Epithelial cell of prostate (primary cell): ENCODE results near the gene CEACAM19.
"Not testable (repeated sequence)": the region's sequence is repeated elsewhere in the genome, so short reads cannot be mapped to it uniquely, and the experiment has no call there.

Source experiments
- DNase-seq: peaks from one replicate; pipeline ENCODE4 v3.0.0-alpha.2; 2011; ENCODE audit warnings: low read depth, low spot score
- H3K27ac ChIP-seq: fragments of 450-650 bp; 2 replicates; pipeline ENCODE4 v1.5.1; 2017; ENCODE audit warnings: mild to moderate bottlenecking

CEACAM19 gene

DNA sequence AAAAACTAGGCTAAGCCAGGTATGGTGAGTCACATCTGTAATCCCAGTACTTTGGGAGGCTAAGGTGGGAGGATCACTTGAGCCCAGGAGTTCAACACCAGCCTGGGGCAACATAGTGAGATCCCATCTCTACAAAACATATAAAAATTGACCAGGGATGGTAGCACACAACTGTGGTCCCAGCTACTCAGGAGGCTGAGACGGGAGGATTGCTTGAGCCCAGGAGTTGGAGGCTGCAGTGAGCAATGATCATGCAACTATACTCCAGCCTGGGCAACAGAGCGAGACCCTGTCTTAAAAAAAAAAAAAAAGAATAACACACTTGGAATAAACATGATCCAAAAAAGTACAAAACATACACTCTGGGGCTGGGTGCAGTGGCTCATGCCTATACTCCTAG, 1.3 kb upstream of the CEACAM19 start:
- peak overlapping the region; percentile 47 for H3K27ac ChIP-seq
- DNase-seq = not testable (repeated sequence)

- H3K27ac ChIP-seq = peak overlapping the region; percentile 61
These were observed 944 bp downstream of the CEACAM19 start for GRCh38 chr19:44672226-44672625.

DNA sequence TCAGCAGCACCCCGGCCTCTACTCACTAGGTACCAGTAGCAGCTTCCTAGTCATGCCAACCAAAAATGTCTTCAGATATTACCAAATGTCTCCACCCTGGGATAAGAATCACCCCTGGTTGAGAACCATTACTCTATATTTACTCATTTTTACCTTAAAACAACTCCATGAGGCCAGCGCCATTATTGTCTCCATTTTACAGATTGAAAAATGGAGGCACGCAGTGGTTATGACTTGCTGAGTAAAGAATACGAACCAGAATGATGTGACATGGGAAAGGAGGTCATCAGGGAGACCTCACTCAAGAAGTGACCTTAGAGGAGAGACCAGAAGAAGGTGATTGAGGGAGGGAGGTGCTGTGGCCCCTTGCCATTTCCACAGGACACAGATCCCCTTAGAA, 2.2 kb downstream of the CEACAM19 start:
- H3K27ac ChIP-seq = no peak overlapping the region
- DNase-seq = no peak

More at GRCh38 chr19:44672226-44672625, 944 bp downstream of the CEACAM19 start:
- DNase-seq = no peak

DNA sequence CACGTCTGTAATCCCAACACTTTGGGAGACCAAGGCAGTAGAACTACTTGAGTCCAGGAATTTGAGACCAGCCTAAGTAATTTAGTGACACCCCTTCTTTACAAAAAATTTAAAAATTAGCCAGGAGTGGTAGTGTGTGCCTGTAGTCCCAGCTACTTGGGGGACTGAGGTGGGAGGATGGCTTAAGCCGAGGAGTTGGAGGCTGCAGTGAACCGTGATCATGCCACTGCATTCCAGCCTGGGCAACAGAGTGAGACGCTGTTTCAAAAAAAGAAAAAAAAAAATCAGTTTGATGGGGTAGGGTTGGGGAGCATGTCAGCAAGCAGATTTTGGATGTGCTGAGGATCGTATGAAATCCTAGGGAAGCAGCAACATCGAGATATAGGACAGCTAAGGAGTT, 4.2 kb downstream of the CEACAM19 start:
- no peak for DNase-seq
- no peak overlapping the region for H3K27ac ChIP-seq

GRCh38 chr19:44677019-44677811, 5.9 kb downstream of the CEACAM19 start:
- DNase-seq = no peak

GRCh38 chr19:44680536-44680935, 9.3 kb downstream of the CEACAM19 start:
- no peak overlapping the region for H3K27ac ChIP-seq
- no peak for DNase-seq

More at GRCh38 chr19:44677019-44677811, 5.9 kb downstream of the CEACAM19 start:
- no peak overlapping the region for H3K27ac ChIP-seq

GRCh38 chr19:44681992-44682790, 10.9 kb downstream of the CEACAM19 start:
- no peak for DNase-seq

GRCh38 chr19:44682807-44683206, 11.5 kb downstream of the CEACAM19 start:
- H3K27ac ChIP-seq = no peak overlapping the region
- no peak for DNase-seq

More at GRCh38 chr19:44681992-44682790, 10.9 kb downstream of the CEACAM19 start:
- H3K27ac ChIP-seq = no peak overlapping the region

- no peak overlapping the region for H3K27ac ChIP-seq
- no peak for DNase-seq
These were observed 12.3 kb downstream of the CEACAM19 start for GRCh38 chr19:44683434-44684210.

DNA sequence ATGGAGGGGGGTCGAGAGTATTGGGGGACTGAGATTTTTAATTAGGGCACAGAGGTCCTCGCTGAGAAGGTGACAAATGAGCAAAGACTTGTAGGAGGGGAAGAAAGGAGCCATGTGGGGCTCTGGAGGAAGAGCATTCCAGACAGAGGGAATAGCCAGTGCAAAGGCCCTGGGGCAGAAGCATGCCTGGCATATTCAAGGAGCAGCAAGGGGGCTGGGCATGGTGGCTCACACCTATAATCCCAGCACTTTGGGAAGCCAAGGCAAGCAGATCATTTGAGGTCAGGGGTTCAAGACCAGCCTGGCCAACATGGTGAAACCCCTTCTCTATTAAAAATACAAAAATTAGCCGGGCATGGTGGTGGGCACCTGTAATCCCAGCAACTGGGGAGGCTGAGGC, 13.1 kb downstream of the CEACAM19 start:
- H3K27ac ChIP-seq = peak overlapping the region; percentile 70
- DNase-seq = not testable (repeated sequence)

DNA sequence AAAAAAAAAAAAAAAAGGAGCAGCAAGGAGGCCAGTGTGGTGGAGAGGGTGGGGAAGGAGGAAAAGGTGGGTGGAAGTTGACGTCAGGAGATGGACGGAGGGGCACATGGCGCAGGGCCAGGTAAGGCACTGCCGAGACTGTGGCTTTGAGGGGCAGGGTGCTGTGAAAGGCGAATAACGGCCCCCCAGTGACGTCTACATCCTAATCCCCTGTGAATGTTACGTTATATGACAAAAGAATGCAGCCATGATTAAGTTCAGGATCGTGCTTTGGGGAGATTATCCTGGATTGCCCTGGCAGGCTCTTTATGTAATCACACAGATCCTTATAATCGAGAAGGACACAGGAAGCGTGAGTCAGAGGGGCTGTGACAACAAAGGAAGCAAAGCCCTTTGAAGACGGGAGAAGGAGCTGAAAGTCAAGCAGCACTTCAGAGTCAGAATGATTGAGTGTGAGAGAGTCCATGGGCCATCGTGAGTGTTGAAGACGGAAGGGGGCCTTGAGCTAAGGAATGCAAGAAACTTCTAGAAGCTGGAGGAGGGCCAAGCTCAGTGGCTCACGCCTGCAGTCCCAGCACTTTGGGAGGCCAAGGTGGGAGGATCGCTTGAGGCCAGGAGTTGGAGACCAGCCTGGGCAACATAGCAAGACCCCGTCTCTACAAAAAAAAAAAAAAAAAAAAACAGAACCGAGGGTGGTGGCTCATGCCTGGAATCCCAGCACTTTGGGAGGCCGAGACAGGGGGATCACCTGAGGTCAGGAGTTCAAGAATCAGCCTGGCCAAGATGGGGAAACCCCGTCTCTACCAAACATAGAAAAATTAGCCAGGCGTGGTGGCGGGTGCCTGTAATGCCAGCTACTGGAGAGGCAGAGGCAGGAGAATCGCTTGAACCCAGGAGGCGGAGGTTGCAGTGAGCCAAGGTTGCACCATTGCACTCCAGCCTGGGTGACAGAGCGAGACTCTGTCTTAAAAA, 13.9 kb downstream of the CEACAM19 start:
- DNase-seq = no peak
- H3K27ac ChIP-seq = peak overlapping the region; percentile 70

GRCh38 chr19:44685877-44686276, 14.6 kb downstream of the CEACAM19 start:
- DNase-seq = no peak
- peak overlapping the region; percentile 70 for H3K27ac ChIP-seq

GRCh38 chr19:44686896-44687295, 15.6 kb downstream of the CEACAM19 start:
- no peak for DNase-seq
- H3K27ac ChIP-seq = no peak overlapping the region

DNA sequence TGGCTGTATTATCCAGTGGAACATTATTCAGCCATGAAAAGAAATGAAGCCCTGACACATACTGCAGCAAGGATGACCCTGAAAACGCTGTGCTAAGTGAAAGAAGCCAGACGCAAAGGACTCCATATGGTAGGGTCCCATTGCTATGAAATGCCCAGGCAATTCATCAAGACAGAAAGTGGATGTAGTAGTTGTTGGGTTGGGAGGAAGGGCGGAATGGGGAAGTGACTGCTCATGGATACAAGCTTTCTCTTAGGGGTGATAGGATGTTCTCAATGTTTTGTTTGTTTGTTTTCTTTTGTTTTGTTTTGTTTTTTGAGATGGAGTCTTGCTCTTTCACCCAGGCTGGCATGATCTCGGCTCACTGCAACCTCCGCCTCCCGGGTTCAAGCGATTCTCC, 16.6 kb downstream of the CEACAM19 start:
- DNase-seq = no peak
- H3K27ac ChIP-seq = no peak overlapping the region

DNA sequence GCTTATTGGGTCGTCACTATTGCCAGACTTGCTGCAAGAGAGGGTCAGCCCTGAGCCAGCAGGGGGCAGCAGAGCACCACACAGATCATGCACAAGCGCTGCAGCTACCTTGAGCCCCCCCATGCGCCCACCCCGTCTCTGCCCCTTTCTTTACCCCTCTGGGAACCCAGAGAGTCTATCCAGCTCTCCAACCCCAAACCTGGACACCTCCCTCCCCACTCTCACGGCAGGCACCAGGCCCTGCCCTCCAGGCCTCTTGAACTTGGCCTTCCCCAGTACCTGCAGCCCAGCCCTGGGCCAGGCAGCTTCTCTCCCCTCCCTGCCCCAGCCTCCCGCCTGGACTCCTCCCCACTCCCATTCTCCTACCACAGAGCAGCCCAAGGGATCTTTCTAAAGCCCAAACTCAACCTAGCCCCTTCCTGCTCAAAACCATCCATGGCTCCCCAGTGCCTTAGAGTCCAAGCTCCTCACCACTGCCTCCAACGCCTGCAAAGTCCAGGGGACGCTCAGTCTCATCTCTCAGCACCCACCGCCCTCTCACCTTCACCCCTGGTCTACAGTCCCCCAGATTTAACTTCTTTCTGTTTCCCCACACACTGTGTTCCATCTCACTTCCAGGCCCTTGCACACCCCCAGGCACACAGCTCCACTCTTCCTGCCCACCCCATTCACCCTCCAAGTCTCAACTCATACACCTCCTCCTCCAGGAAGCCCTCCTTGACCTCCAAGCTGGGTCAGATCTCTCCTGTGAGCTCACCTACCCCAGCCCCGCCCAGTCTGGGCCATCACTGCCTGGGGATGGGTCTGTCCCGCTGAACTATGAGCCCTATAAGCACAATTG, 18.2 kb downstream of the CEACAM19 start:
- no peak overlapping the region for H3K27ac ChIP-seq
- no peak for DNase-seq

GRCh38 chr19:44690131-44690440, 18.8 kb downstream of the CEACAM19 start:
- no peak for DNase-seq
- H3K27ac ChIP-seq = no peak overlapping the region

GRCh38 chr19:44692379-44692721, 21.1 kb downstream of the CEACAM19 start:
- H3K27ac ChIP-seq = peak overlapping the region; percentile 70
- no peak for DNase-seq

DNA sequence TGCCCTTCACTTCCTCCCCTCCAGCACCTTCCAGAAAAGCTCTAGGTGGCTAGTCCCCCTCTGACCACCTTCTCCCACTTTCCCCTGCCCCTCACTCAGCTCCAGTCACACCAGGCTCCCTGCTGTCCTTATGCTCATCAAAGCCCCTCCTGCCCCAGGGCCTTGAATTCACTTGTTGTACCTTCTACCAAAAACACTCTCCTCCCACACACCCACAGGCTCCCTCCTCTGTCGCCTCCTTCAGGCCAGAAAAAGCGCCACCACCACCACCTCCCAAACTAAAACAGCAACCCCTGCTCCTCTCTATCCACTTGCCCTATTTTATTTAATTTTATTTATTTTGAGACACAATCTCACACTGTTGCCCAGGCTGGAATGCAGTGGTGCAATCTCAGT, 22.9 kb downstream of the CEACAM19 start:
- no peak for DNase-seq
- H3K27ac ChIP-seq = no peak overlapping the region
